HG03045 (cell line): Measurements from ENCODE around the gene RS1.

Experiments used
- ATAC-seq: cut with Tn5 transposase; IDR thresholded peaks from one replicate; pipeline ENCODE4 v1.9.1; 2021; ENCODE audit warnings: mild to moderate bottlenecking, moderate library complexity; ENCODE audit not compliant: unreplicated experiment

The RS1 gene

DNA sequence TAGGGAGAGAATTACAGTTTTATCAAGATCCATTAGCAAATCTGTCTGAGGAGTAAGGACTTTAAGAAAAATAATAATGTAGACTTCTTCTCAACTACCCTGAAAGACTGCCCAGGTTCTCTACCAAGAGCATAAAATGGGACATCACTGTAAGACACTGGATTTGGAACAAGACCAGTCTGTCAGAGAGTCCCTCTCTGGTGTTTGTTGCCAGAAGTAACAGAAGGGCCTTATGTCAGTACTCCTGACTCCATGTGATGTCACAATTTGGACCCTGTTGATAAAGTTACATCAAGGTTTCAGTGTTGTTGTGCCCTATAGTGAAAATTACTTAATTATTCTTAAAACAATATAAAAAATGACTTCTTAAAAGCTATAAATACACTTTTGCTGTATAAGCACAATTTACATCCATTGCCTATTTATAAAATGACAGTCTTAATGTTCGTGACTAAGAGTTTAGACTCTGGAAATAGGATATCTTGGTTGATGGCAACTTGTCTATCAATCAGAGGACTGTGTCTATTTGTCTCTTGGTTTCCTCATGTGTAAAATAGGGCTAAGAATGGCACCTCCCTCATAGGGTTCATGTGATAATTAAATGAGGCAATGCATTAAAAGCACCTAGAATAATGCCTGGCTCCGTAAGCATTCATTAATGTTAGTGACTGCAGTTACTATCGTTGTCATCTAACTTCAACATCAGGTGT, 57.8 kb downstream of the RS1 start:
- ATAC-seq: no peak

DNA sequence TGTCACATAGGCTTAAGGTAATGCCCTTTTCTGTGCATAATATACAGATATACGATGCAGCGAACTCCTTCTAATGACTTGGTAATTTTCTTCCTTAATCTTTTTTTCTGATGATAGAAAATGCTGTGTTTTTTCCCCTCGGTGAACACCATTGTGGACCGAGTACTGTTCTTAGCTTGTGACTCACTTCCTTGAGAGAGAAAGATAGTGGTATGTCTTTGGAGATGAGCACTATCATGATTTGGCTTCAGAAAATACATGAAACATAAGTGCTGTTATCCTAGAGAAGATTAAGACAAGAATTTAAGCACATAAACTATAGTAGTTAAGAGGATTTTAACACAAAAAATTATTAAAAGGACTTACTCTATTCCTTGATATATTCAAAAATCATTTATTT, 63.9 kb downstream of the RS1 start:
- no peak for ATAC-seq

- no peak for ATAC-seq
These were observed 73.5 kb downstream of the RS1 start for GRCh38 chrX:18598413-18598812.

DNA sequence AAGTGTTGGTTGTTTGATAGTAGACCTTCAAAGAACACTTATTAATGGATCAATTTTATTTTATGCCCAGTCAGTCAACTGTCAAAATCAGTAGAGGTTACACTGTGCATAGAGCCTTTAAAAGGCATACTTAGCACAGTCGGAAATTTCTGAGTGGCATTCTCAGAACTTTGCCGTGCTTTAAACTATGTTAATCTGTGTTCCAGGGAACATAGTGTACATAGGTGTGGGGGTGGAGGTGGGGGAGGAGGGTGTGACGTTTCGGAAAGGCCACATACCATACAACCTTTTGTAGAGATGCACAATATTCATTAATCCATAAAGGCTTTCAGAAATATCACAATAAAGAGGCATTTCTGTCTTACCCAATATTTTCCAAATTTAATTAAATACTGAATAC, 75.8 kb downstream of the RS1 start:
- ATAC-seq: no peak

GRCh38 chrX:18594079-18594478, 77.8 kb downstream of the RS1 start:
- no peak for ATAC-seq

DNA sequence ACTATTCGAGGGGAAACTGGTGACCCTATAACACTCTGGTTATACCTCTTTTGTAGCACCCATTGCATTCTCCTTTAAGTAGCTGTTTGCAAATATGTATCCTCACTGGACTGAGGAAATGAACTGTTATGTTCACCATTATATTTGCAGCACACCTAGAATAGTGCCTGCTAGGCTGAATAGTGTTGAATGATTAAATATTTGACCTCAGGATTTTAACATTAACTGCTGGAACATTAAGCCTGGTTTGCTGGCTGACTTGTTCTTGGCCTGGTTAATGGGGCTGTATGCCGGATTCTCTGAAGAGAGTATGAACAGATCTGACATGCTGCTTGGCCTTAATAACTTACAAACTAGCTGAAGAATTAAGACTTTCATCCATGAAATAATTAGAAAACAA, 80.1 kb downstream of the RS1 start:
- no peak for ATAC-seq
